ENCODE data around the gene PHLDB2. TPM values are rescaled to one million over a fixed set of nuclear protein-coding genes. Genes with fewer than 3 reads are reported as not detected.

The PHLDB2 gene
- total and polyA plus RNA-seq, 2 of the 8 experiments (the other 6 are each of a cell fraction or from before 2014, with no cell fraction given) = 5.8 to 22.6 TPM

DNA sequence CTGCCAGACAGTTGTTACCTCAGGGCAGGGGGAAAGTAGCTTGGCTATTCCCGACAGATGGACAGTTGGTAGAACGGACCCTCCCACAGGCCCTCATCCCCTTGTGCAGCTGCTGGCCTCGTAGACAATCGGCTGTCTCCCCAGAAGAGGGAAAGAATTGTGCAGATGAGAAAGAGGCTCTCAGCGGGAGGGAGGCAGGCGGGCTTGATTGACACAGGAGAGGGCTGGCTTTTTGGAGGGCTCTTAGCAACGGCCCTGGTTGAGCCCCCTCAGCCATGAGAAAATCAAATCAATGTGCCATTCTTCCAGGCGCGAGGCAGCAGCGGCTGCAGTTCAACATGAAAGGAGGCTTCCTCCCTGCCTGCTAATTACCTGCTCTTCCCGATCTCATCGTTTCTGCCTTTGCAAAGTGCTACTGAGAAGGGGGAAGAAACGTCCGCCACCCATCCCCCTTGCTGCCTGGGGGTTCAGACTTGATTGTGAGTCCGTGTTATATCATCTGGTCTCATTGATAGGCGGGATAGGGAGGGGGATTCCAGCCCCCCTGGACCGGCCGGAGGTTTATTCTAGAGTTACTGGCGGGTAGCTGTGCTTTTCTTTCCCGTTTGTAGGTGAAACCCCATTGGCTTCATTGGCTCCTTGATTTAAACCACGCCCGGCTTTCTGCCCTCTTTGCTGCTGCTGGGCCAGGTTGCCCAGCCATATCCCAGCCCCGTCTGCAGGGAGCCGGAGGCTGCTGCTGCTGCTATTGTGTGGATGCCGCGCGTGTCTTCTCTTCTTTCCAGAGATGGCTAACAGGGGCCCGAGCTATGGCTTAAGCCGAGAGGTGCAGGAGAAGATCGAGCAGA, 139.8 kb downstream of the PHLDB2 start, which contains the start of gene TAGLN3 (continued):
- TF ChIP-seq RXRA (IDR thresholded peaks at IDR 0.05; ENCODE audit: insufficient read depth, low read depth, low read length) (no peak), RBBP5 (IDR thresholded peaks at IDR 0.05; ENCODE audit: borderline replicate concordance, low read depth, low read length) (peak; percentile 58; the same call in 1 of the 2 replicates), TBP (IDR thresholded peaks at IDR 0.05; ENCODE audit: low read depth, low read length) (peak; percentile 42), POU5F1 (IDR thresholded peaks at IDR 0.05; ENCODE audit: low read depth, low read length) (no peak), RNF2 (IDR thresholded peaks at IDR 0.05; ENCODE audit: borderline replicate concordance, low read depth, low read length, missing control alignments, poor library complexity, severe bottlenecking) (peak; percentile 7), ATF2 (IDR thresholded peaks at IDR 0.05; ENCODE audit: low read length) (no peak), ATF3 (IDR thresholded peaks at IDR 0.05; ENCODE audit: insufficient read depth, low read depth, low read length) (no peak), SIRT6 (IDR thresholded peaks at IDR 0.05; ENCODE audit: low read length) (no peak)
- TF ChIP-seq, protein P1, sequence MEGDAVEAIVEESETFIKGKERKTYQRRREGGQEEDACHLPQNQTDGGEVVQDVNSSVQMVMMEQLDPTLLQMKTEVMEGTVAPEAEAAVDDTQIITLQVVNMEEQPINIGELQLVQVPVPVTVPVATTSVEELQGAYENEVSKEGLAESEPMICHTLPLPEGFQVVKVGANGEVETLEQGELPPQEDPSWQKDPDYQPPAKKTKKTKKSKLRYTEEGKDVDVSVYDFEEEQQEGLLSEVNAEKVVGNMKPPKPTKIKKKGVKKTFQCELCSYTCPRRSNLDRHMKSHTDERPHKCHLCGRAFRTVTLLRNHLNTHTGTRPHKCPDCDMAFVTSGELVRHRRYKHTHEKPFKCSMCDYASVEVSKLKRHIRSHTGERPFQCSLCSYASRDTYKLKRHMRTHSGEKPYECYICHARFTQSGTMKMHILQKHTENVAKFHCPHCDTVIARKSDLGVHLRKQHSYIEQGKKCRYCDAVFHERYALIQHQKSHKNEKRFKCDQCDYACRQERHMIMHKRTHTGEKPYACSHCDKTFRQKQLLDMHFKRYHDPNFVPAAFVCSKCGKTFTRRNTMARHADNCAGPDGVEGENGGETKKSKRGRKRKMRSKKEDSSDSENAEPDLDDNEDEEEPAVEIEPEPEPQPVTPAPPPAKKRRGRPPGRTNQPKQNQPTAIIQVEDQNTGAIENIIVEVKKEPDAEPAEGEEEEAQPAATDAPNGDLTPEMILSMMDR (IDR thresholded peaks at IDR 0.05; ENCODE audit: control extremely low read depth in 1 of 3, insufficient read depth in 1 of 3, low read depth in 1 of 3, low read length in 3 of 3) = no peak

Measured in H1 (cell line).